Keratinocyte (primary cell): ENCODE measurements around the gene ATIC. TPM values are rescaled to one million over a fixed set of nuclear protein-coding genes. Genes with fewer than 3 reads are reported as not detected.

Experiments
- DNase-seq: peaks from one replicate; pipeline ENCODE4 v3.0.0-alpha.2; 2011; ENCODE audit warnings: low read depth, missing footprints, low spot score
- FAIRE-seq: peaks from 2 replicates; lab custom pipeline; 2011; peaks lifted over from hg19 to GRCh38; lab: Jason Lieb, UNC
- H2AFZ ChIP-seq: 2 replicates; pipeline ENCODE4 v1.6.0; 2012; ENCODE audit warnings: low read length, control low read depth, inconsistent platforms; ENCODE audit not compliant: control insufficient read depth
- H3K27ac ChIP-seq: 2 replicates; pipeline ENCODE4 v1.5.1; 2011; ENCODE audit warnings: low read length; ENCODE audit not compliant: control insufficient read depth, insufficient read depth
- H3K27me3 ChIP-seq: 3 replicates; pipeline ENCODE4 v1.6.0; 2011; ENCODE audit warnings: low read length; ENCODE audit not compliant: control insufficient read depth, insufficient read depth; ENCODE audit errors: extremely low read depth
- H3K36me3 ChIP-seq, 2 experiments: 2 replicates in 1 of 2; 3 replicates in 1 of 2; pipeline ENCODE4 v1.5.1; 2011; ENCODE audit warnings: low read length in 2 of 2, mild to moderate bottlenecking in 1 of 2; ENCODE audit not compliant: control insufficient read depth in 2 of 2, insufficient read depth in 2 of 2; ENCODE audit errors: extremely low read depth in 1 of 2
- H3K4me1 ChIP-seq: 3 replicates; pipeline ENCODE4 v1.5.1; 2011; ENCODE audit warnings: low read length; ENCODE audit not compliant: control insufficient read depth, insufficient read depth; ENCODE audit errors: extremely low read depth
- H3K4me2 ChIP-seq: 3 replicates; pipeline ENCODE4 v1.6.0; 2011; ENCODE audit warnings: low read depth, low read length; ENCODE audit not compliant: control insufficient read depth, insufficient read depth; ENCODE audit errors: extremely low read depth
- H3K4me3 ChIP-seq, 3 experiments: fragments of 200-600 bp in 1 of 3; sonication (generic) in 1 of 3; 2 replicates in 2 of 3; 3 replicates in 1 of 3; pipeline ENCODE4 v1.5.1; 2011 to 2016; ENCODE audit warnings: low read length in 3 of 3, mild to moderate bottlenecking in 3 of 3, control low read depth in 2 of 3, inconsistent platforms in 1 of 3, low read depth in 1 of 3, mixed read lengths in 1 of 3, mixed run types in 1 of 3, moderate library complexity in 1 of 3; ENCODE audit not compliant: control insufficient read depth in 2 of 3, insufficient read depth in 2 of 3; ENCODE audit errors: extremely low read depth in 1 of 3
- H3K79me2 ChIP-seq: 2 replicates; pipeline ENCODE4 v1.6.0; 2012; ENCODE audit warnings: low read length; ENCODE audit not compliant: control insufficient read depth, insufficient read depth
- H3K9ac ChIP-seq: 3 replicates; pipeline ENCODE4 v1.6.0; 2011; ENCODE audit warnings: low read length; ENCODE audit not compliant: control insufficient read depth, insufficient read depth; ENCODE audit errors: extremely low read depth
- H3K9me1 ChIP-seq: 3 replicates; pipeline ENCODE4 v1.6.0; 2011; ENCODE audit warnings: low read length; ENCODE audit not compliant: control insufficient read depth, insufficient read depth; ENCODE audit errors: extremely low read depth
- H3K9me3 ChIP-seq: 2 replicates; pipeline ENCODE4 v1.5.1; 2012; ENCODE audit warnings: low read depth, low read length; ENCODE audit not compliant: control insufficient read depth
- H4K20me1 ChIP-seq: 3 replicates; pipeline ENCODE4 v1.6.0; 2011; ENCODE audit warnings: low read length; ENCODE audit not compliant: control insufficient read depth, insufficient read depth; ENCODE audit errors: extremely low read depth
- EZH2 ChIP-seq: IDR thresholded peaks from one replicate; pipeline ENCODE4 v1.6.1; 2012; ENCODE audit warnings: inconsistent platforms, mild to moderate bottlenecking, low read length, moderate library complexity
- dilution Hi-C: fragments of 300-500 bp; cut with MboI; formaldehyde crosslinking; loops from one replicate; pipeline ENCODE4 v1.7.0; 2020; ENCODE audit warnings: low sequenced_read_pairs; ENCODE audit not compliant: extremely low pct_ligation_motif_present
- polyA plus RNA-seq, 5 experiments: library from polyadenylated mRNA; depleted of rRNA in 3 of 5; stranded (reverse) in 3 of 5; stranded (forward) in 1 of 5; unstranded in 1 of 5; fragments of >200 nt; gene quantifications; 1 replicate in 1 of 5; 2 replicates in 3 of 5; 3 replicates in 1 of 5; pipeline versions ENCODE4 v1.2.1 to v1.2.3, GENCODE V29; 2011 to 2012; ENCODE audit warnings: missing spikeins in 2 of 5, low read depth in 1 of 5, low replicate concordance in 1 of 5
- TF ChIP-seq, protein P1 (sequence below), 3 experiments: IDR thresholded peaks in 1 of 3; conservative IDR thresholded peaks in 1 of 3; optimal IDR thresholded peaks in 1 of 3; 2 replicates in 2 of 3; 3 replicates in 1 of 3; pipeline versions ENCODE3 to v1.5.1; 2011; ENCODE audit warnings: low read length in 3 of 3, mild to moderate bottlenecking in 3 of 3, moderate library complexity in 2 of 3, control low read depth in 1 of 3, inconsistent platforms in 1 of 3; ENCODE audit not compliant: insufficient read depth in 2 of 3; ENCODE audit errors: extremely low read depth in 1 of 3

The ATIC gene
- polyA plus RNA-seq, 1 donor (not counting 4 experiments of a cell fraction or from before 2014, with no cell fraction given) = 110 TPM

DNA sequence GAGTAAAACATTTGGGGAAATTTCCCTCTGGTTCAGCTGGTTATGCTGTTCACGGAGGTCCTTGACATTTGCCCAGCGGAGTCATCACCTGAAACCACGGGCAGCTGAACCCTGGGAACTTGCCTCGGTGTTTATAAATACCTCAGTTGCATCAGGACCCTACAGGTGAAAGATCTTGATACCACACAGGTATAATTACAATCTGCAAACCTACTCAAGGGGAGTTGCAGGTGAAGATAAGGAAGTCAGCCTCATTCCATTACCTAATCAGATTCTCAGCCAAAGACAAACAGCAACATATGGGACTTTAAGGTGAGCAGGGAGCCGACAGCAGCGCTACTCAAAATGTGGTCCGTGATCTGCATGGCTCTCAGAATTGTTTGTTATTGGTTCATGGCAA, 37.0 kb upstream of the ATIC start:
- Histone ChIP-seq H3K36me3 (no peaks in the 10 kb centered on the region), H3K27me3 (no peaks in the 10 kb centered on the region), H3K9me3 (no peaks in the 10 kb centered on the region), H3K4me1 (no peaks in the 10 kb centered on the region), H3K4me2 (no peak overlapping the region), H2AFZ (no peak overlapping the region), H3K9me1 (no peaks in the 10 kb centered on the region), H4K20me1 (no peaks in the 10 kb centered on the region), H3K27ac (no peak overlapping the region), H3K9ac (no peak overlapping the region), H3K79me2 (no peaks in the 10 kb centered on the region), H3K4me3 (no peak overlapping the region)
- dilution Hi-C loops = no loop called here
- FAIRE-seq = no peak
- no peak for DNase-seq
- TF ChIP-seq, protein P1, sequence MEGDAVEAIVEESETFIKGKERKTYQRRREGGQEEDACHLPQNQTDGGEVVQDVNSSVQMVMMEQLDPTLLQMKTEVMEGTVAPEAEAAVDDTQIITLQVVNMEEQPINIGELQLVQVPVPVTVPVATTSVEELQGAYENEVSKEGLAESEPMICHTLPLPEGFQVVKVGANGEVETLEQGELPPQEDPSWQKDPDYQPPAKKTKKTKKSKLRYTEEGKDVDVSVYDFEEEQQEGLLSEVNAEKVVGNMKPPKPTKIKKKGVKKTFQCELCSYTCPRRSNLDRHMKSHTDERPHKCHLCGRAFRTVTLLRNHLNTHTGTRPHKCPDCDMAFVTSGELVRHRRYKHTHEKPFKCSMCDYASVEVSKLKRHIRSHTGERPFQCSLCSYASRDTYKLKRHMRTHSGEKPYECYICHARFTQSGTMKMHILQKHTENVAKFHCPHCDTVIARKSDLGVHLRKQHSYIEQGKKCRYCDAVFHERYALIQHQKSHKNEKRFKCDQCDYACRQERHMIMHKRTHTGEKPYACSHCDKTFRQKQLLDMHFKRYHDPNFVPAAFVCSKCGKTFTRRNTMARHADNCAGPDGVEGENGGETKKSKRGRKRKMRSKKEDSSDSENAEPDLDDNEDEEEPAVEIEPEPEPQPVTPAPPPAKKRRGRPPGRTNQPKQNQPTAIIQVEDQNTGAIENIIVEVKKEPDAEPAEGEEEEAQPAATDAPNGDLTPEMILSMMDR (optimal IDR thresholded peaks at IDR 0.05 in 1 of 3, IDR thresholded peaks at IDR 0.05 in 1 of 3, conservative IDR thresholded peaks at IDR 0.05 in 1 of 3; ENCODE audit: extremely low read depth in 1 of 3, insufficient read depth in 2 of 3, low read length in 3 of 3) = no peak

- no peaks in the 10 kb centered on the region for H3K36me3 ChIP-seq
- H3K9me1 ChIP-seq = no peaks in the 10 kb centered on the region
- H3K79me2 ChIP-seq = no peaks in the 10 kb centered on the region
- no peaks in the 10 kb centered on the region for H3K4me1 ChIP-seq
- dilution Hi-C loops = no loop called here
- H4K20me1 ChIP-seq = no peaks in the 10 kb centered on the region
- DNase-seq = no peak
- FAIRE-seq = no peak
- no peak overlapping the region for H2AFZ ChIP-seq
- no peak overlapping the region for H3K27ac ChIP-seq
- no peak overlapping the region for H3K9ac ChIP-seq
- no peak overlapping the region for H3K4me3 ChIP-seq
- H3K27me3 ChIP-seq = no peaks in the 10 kb centered on the region
- H3K4me2 ChIP-seq = no peak overlapping the region
- no peaks in the 10 kb centered on the region for H3K9me3 ChIP-seq
- no peak for TF ChIP-seq EZH2
- TF ChIP-seq, protein P1 (optimal IDR thresholded peaks at IDR 0.05 in 1 of 3, IDR thresholded peaks at IDR 0.05 in 1 of 3, conservative IDR thresholded peaks at IDR 0.05 in 1 of 3; ENCODE audit: extremely low read depth in 1 of 3, insufficient read depth in 2 of 3, low read length in 3 of 3) = no peak
Observed at GRCh38 chr2:215275824-215276223, 36.0 kb upstream of the ATIC start.
